SH-SY5Y (cell line): ENCODE data around the gene PIEZO2.

ENCODE experiments used
- GATA2 ChIP-seq: IDR thresholded peaks from 2 replicates; pipeline ENCODE4 v1.6.1; 2011; ENCODE audit warnings: mild to moderate bottlenecking, low read depth, low read length
- GATA3 ChIP-seq: IDR thresholded peaks from 2 replicates; pipeline ENCODE4 v1.6.1; 2011; ENCODE audit warnings: low read depth, mild to moderate bottlenecking, low read length, moderate library complexity

Gene PIEZO2

GRCh38 chr18:11108947-11109346 lies 40.4 kb downstream of the PIEZO2 start:
- no peak for TF ChIP-seq GATA3
- TF ChIP-seq GATA2: no peak

- TF ChIP-seq GATA2: no peak
- no peak for TF ChIP-seq GATA3
Observed at GRCh38 chr18:11106894-11107293, 42.5 kb downstream of the PIEZO2 start.

- TF ChIP-seq GATA3 (no peak), GATA2 (no peak)
Observed at GRCh38 chr18:11105463-11105862, 43.9 kb downstream of the PIEZO2 start.

GRCh38 chr18:11104307-11104706 lies 45.1 kb downstream of the PIEZO2 start:
- TF ChIP-seq GATA3: no peak
- TF ChIP-seq GATA2: no peak

- TF ChIP-seq GATA2 (no peak), GATA3 (no peak)
Observed at GRCh38 chr18:11096839-11097750, 52.3 kb downstream of the PIEZO2 start.

GRCh38 chr18:11096411-11096810 lies 53.0 kb downstream of the PIEZO2 start:
- TF ChIP-seq GATA2 (no peak), GATA3 (no peak)

- no peak for TF ChIP-seq GATA2
- TF ChIP-seq GATA3: no peak
Observed at GRCh38 chr18:11095674-11096293, 53.6 kb downstream of the PIEZO2 start.

- TF ChIP-seq GATA2 (no peak), GATA3 (no peak)
Observed at GRCh38 chr18:11095211-11095610, 54.2 kb downstream of the PIEZO2 start.

GRCh38 chr18:11091746-11092145 lies 57.6 kb downstream of the PIEZO2 start:
- no peak for TF ChIP-seq GATA3
- no peak for TF ChIP-seq GATA2

- TF ChIP-seq GATA2: no peak
- no peak for TF ChIP-seq GATA3
Observed at GRCh38 chr18:11089931-11090715, 59.2 kb downstream of the PIEZO2 start.

- no peak for TF ChIP-seq GATA2
- no peak for TF ChIP-seq GATA3
Observed at GRCh38 chr18:11081009-11081532, 68.3 kb downstream of the PIEZO2 start.

- no peak for TF ChIP-seq GATA3
- TF ChIP-seq GATA2: no peak
Observed at GRCh38 chr18:11078491-11078890, 70.9 kb downstream of the PIEZO2 start.

GRCh38 chr18:11077548-11078187 lies 71.7 kb downstream of the PIEZO2 start:
- TF ChIP-seq GATA2 (no peak), GATA3 (no peak)
